Activated naive CD4-positive, alpha-beta T cell treated with anti-CD3 and anti-CD28 coated beads, Interleukin-2, amount 10 ng/mL, durations not matched to agents 7 days and 5 days (primary cell): ENCODE results near the gene TMEM176B.

Experiments used
- CTCF ChIA-PET: fragments of 350-600 bp; sonication (Branson Sonifier 250); formaldehyde crosslinking; loops from one replicate; lab custom pipeline; 2021; ENCODE audit warnings: antibody characterized with exemption; lab: Charles Lee
- DNase-seq: peaks from one replicate; pipeline ENCODE4 v3.0.0-alpha.2; 2020
- H3K27ac Mint-ChIP-seq: one replicate; pipeline ENCODE4 v1.8.0; 2021; ENCODE audit warnings: mild to moderate bottlenecking, moderate library complexity, mixed read lengths
- H3K27me3 Mint-ChIP-seq: one replicate; pipeline ENCODE4 v1.8.0; 2021; ENCODE audit warnings: mild to moderate bottlenecking, mixed read lengths
- H3K36me3 Mint-ChIP-seq: one replicate; pipeline ENCODE4 v1.8.0; 2021; ENCODE audit warnings: mixed read lengths
- H3K4me1 Mint-ChIP-seq: one replicate; pipeline ENCODE4 v1.8.0; 2021; ENCODE audit warnings: mixed read lengths
- H3K4me3 Mint-ChIP-seq: one replicate; pipeline ENCODE4 v1.8.0; 2021; ENCODE audit warnings: mild to moderate bottlenecking, moderate library complexity, mixed read lengths
- H3K9me3 Mint-ChIP-seq: one replicate; pipeline ENCODE4 v1.8.0; 2021; ENCODE audit warnings: mixed read lengths

Gene TMEM176B

DNA sequence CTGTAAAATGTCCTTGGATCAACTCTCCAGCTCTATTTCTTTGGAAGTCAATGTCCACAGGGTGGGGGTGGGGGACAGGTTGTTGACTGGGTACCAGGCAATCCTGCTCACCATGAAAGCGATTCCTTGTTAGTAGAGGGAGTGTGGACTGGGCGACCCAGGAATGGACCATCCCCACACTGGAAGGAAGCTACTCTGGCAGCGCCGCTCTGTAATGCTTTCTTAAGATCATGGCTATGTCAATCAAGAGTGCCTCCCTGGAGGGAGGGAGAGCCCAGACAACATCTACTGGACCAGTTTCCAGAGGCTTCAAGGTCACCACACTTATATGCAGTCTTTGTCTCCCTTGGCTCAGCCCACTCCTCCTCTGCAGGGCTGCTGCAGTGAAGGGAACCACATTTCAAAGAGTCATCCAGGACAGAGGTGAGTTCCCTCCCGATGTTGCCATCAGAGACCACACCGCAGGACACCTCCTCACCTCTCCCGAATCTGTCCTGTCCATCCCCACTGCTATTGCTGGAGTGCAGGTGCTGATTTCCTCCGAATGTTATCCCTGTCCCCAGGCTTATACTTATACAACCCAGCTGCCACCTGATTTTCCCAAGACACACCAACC lies 56.0 kb downstream of the TMEM176B start:
- Mint-ChIP-seq H3K27ac (peak overlapping the region; percentile 93), H3K4me3 (peak overlapping the region; percentile 88), H3K4me1 (peaks cover 93% of the 10 kb centered on the region), H3K9me3 (no peaks in the 10 kb centered on the region), H3K27me3 (no peaks in the 10 kb centered on the region), H3K36me3 (peaks cover 79% of the 10 kb centered on the region)
- CTCF ChIA-PET, result interaction anchor here (1.3 to 3.1 kb wide), 3 partner anchors 11 to 295 kb away, joined by 4 to 16 read pairs (median 5); no protein-coding TSS in a partner anchor
- DNase-seq, result no peak

DNA sequence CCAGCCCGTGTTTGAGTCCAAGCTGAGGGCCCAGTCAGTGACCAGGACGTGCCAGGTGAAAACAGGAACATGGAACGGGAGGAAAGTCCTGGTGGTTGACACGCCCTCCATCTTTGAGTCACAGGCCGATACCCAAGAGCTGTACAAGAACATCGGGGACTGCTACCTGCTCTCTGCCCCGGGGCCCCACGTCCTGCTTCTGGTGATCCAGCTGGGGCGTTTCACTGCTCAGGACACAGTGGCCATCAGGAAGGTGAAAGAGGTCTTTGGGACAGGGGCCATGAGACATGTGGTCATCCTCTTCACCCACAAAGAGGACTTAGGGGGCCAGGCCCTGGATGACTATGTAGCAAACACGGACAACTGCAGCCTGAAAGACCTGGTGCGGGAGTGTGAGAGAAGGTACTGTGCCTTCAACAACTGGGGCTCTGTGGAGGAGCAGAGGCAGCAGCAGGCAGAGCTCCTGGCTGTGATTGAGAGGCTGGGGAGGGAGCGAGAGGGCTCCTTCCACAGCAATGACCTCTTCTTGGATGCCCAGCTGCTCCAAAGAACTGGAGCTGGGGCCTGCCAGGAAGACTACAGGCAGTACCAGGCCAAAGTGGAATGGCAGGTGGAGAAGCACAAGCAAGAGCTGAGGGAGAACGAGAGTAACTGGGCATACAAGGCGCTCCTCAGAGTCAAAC lies 57.7 kb downstream of the TMEM176B start:
- H3K4me3 Mint-ChIP-seq, result peak overlapping the region; percentile 88
- no peaks in the 10 kb centered on the region for H3K27me3 Mint-ChIP-seq
- CTCF ChIA-PET, result interaction anchor here (0.6 to 2.5 kb wide), 14 partner anchors 9 to 294 kb away, joined by 3 to 14 read pairs (median 4); partner anchors contain the start of gene GIMAP1
- peak overlapping the region; percentile 93 for H3K27ac Mint-ChIP-seq
- H3K9me3 Mint-ChIP-seq, result no peaks in the 10 kb centered on the region
- H3K4me1 Mint-ChIP-seq, result peaks cover 75% of the 10 kb centered on the region
- peaks cover 93% of the 10 kb centered on the region for H3K36me3 Mint-ChIP-seq
- DNase-seq, result no peak
